Spleen (tissue), 11 donors: Measurements from ENCODE around the gene EAF1. TPM values are rescaled to one million over a fixed set of nuclear protein-coding genes. Genes with fewer than 3 reads are reported as not detected.

ENCODE experiments used
- DNase-seq: peaks from one replicate; pipeline ENCODE4 v3.0.0-alpha.2; 2020
- H3K27ac ChIP-seq, 8 donors: fragments of 200-600 bp; sonication (generic) in 7 of 8; 1 replicate in 4 of 8; 2 replicates in 4 of 8; pipeline versions ENCODE4 v1.5.0 to v1.8.0; 2016 to 2021; ENCODE audit warnings: inconsistent platforms in 4 of 8, mild to moderate bottlenecking in 4 of 8, moderate library complexity in 1 of 8
- H3K27me3 ChIP-seq, 7 donors: fragments of 200-600 bp; sonication (generic) in 6 of 7; replicated peaks in 1 of 7; 1 replicate in 4 of 7; 2 replicates in 3 of 7; pipeline versions ENCODE4 v1.5.0 to v1.8.0; 2016 to 2021; ENCODE audit warnings: inconsistent platforms in 3 of 7, mild to moderate bottlenecking in 1 of 7
- H3K36me3 ChIP-seq, 6 donors: fragments of 200-600 bp; sonication (generic) in 5 of 6; 1 replicate in 4 of 6; 2 replicates in 2 of 6; pipeline versions ENCODE4 v1.5.0 to v1.8.0; 2016 to 2021; ENCODE audit warnings: inconsistent platforms in 2 of 6
- H3K4me1 ChIP-seq, 6 donors: fragments of 200-600 bp; sonication (generic) in 5 of 6; 1 replicate in 3 of 6; 2 replicates in 3 of 6; pipeline versions ENCODE4 v1.5.0 to v1.8.0; 2016 to 2021; ENCODE audit warnings: inconsistent platforms in 3 of 6
- H3K4me3 ChIP-seq, 8 donors: fragments of 200-600 bp; sonication (generic) in 7 of 8; 1 replicate in 4 of 8; 2 replicates in 4 of 8; pipeline versions ENCODE4 v1.5.0 to v1.8.0; 2016 to 2021; ENCODE audit warnings: inconsistent platforms in 4 of 8, mild to moderate bottlenecking in 4 of 8, moderate library complexity in 2 of 8
- H3K9me3 ChIP-seq, 8 donors: fragments of 200-600 bp; sonication (generic) in 7 of 8; 1 replicate in 4 of 8; 2 replicates in 4 of 8; pipeline versions ENCODE4 v1.5.0 to v1.8.0; 2016 to 2021; ENCODE audit warnings: inconsistent platforms in 4 of 8
- CTCF ChIP-seq, 11 experiments: fragments of 200-600 bp in 7 of 11; fragments of 450-650 bp in 4 of 11; sonication (generic) in 4 of 11; IDR thresholded peaks in 8 of 11; conservative IDR thresholded peaks in 3 of 11; 1 replicate in 7 of 11; 2 replicates in 4 of 11; pipeline versions ENCODE4 v1.4.0 to v1.8.0; 2016 to 2021; ENCODE audit warnings: antibody characterized with exemption in 11 of 11, inconsistent platforms in 4 of 11, mild to moderate bottlenecking in 1 of 11
- POLR2A ChIP-seq, 3 donors: fragments of 450-650 bp; IDR thresholded peaks; one replicate each; pipeline ENCODE4 v1.5.1; 2017; ENCODE audit warnings: antibody characterized with exemption in 3 of 3, mild to moderate bottlenecking in 1 of 3
- POLR2AphosphoS5 ChIP-seq, 3 donors: sonication (generic); formaldehyde crosslinking; IDR thresholded peaks; one replicate each; pipeline ENCODE4 v1.5.1; 2017; ENCODE audit warnings: antibody characterized with exemption in 3 of 3
- WGBS, 5 donors: extraction: QIAGEN DNeasy Blood & Tissue Kit in 3 of 5; methylation state at CpG; one replicate each; pipeline versions ENCODE4 v1.1.5 to v1.1.7; 2013 to 2018; 5-methylcytosine and 5-hydroxymethylcytosine counted together
- intact Hi-C: fragments of 100-400 bp; cut with DNase I; formaldehyde crosslinking; loops from one replicate; pipeline ENCODE4 v1.15.0; 2023; ENCODE audit warnings: low total_unique reads
- polyA plus RNA-seq, 3 donors: library from polyadenylated mRNA; stranded (reverse); fragments of 200-250 nt; gene quantifications; one replicate each; pipeline ENCODE4 v1.2.1, GENCODE V29; 2013
- total RNA-seq, 7 donors: library from RNA; depleted of rRNA in 3 of 7; stranded (reverse); fragments of >200 nt in 3 of 7; fragmentation: NEBNext Ultra II Directional in 4 of 7; extraction: Animal tissue kit (Norgen Biotek cat#: 25700) in 4 of 7; gene quantifications; one replicate each; pipeline versions ENCODE4 v1.1.0 to v1.2.1, GENCODE V29; 2016 to 2021
- donor health status: healthy with polysubstance abuse.
- donor health status: DM: no; HTN: no; CAD: no; lungs with moderate emphysema.
- donor health status: DM: no; HTN: no; CAD: no.
- donor health status: Bipolar disorder and iron deficiency.
- donor health status: healthy.
- donor health status: DM: no; HTN: no; CAD: no.
- donor health status: DM: yes; HTN: yes; CAD: no.

EAF1 gene
- total and polyA plus RNA-seq, 10 donors: 3.0 to 40.8 (median 22.4) TPM

GRCh38 chr3:15426579-15427118 lies 749 bp upstream of the EAF1 start:
- DNase-seq: no peak
- H3K9me3 ChIP-seq: no peaks in the 10 kb centered on the region
- H3K27ac ChIP-seq: peak overlapping the region; percentile 81 to 94 (median 87)
- peaks cover 0 to 53% (median 32%) of the 10 kb centered on the region in 6 donors for H3K36me3 ChIP-seq
- 47 to 53% (median 51%) methylated on average over 16 of the region's 16 CpGs for WGBS, 5 donors
- peaks cover 27 to 80% (median 49%) of the 10 kb centered on the region in 6 donors for H3K4me1 ChIP-seq
- no peaks in the 10 kb centered on the region for H3K27me3 ChIP-seq
- no peak for TF ChIP-seq POLR2A (IDR thresholded peaks at IDR 0.05)
- TF ChIP-seq POLR2AphosphoS5 (IDR thresholded peaks at IDR 0.05): no peak
- no peak for TF ChIP-seq CTCF (IDR thresholded peaks at IDR 0.05 in 8 of 11, conservative IDR thresholded peaks at IDR 0.05 in 3 of 11)
- H3K4me3 ChIP-seq: peak overlapping the region; percentile 88 to 97 (median 94)
- intact Hi-C loops: no loop called here

- H3K4me3 ChIP-seq: peak overlapping the region; percentile 88 to 97 (median 94)
- peaks cover 0 to 53% (median 27%) of the 10 kb centered on the region in 6 donors for H3K36me3 ChIP-seq
- no peak for TF ChIP-seq CTCF (IDR thresholded peaks at IDR 0.05 in 8 of 11, conservative IDR thresholded peaks at IDR 0.05 in 3 of 11)
- no peak for TF ChIP-seq POLR2A (IDR thresholded peaks at IDR 0.05)
- no peak for TF ChIP-seq POLR2AphosphoS5 (IDR thresholded peaks at IDR 0.05)
- H3K27ac ChIP-seq: peak overlapping the region; percentile 81 to 94 (median 87)
- DNase-seq: no peak
- WGBS, 5 donors: 0 to 2% (median 1%) methylated on average over 11 of the region's 11 CpGs
- no peaks in the 10 kb centered on the region for H3K9me3 ChIP-seq
- H3K27me3 ChIP-seq: no peaks in the 10 kb centered on the region
- peaks cover 27 to 87% (median 49%) of the 10 kb centered on the region in 6 donors for H3K4me1 ChIP-seq
- intact Hi-C loops: no loop called here
Measured at GRCh38 chr3:15427981-15428380, 583 bp downstream of the EAF1 start.

- intact Hi-C loops: no loop called here
- Histone ChIP-seq H3K27me3 (no peaks in the 10 kb centered on the region), H3K4me1 (peaks cover 27 to 82% (median 49%) of the 10 kb centered on the region in 6 donors), H3K4me3 (peak overlapping the region; percentile 88 to 97 (median 94)), H3K36me3 (peaks cover 0 to 53% (median 26%) of the 10 kb centered on the region in 6 donors), H3K27ac (peak overlapping the region in 5 of 8 donors; percentile 86 to 94 (median 90)), H3K9me3 (no peaks in the 10 kb centered on the region)
- TF ChIP-seq POLR2AphosphoS5 (IDR thresholded peaks at IDR 0.05): no peak
- no peak for TF ChIP-seq CTCF (IDR thresholded peaks at IDR 0.05 in 8 of 11, conservative IDR thresholded peaks at IDR 0.05 in 3 of 11)
- no peak for TF ChIP-seq POLR2A (IDR thresholded peaks at IDR 0.05)
- no peak for DNase-seq
- 13 to 27% (median 16%) methylated on average over 9 of the region's 9 CpGs for WGBS, 5 donors
Measured at GRCh38 chr3:15428539-15428938, 1.1 kb downstream of the EAF1 start.

GRCh38 chr3:15429080-15429479 lies 1.7 kb downstream of the EAF1 start:
- H3K27ac ChIP-seq: peak overlapping the region in 1 of 8 donors; percentile 94
- intact Hi-C loops: no loop called here
- peaks cover 0 to 53% (median 27%) of the 10 kb centered on the region in 6 donors for H3K36me3 ChIP-seq
- TF ChIP-seq POLR2AphosphoS5 (IDR thresholded peaks at IDR 0.05) (no peak), CTCF (IDR thresholded peaks at IDR 0.05 in 8 of 11, conservative IDR thresholded peaks at IDR 0.05 in 3 of 11) (no peak), POLR2A (IDR thresholded peaks at IDR 0.05) (no peak)
- H3K4me1 ChIP-seq: peaks cover 27 to 78% (median 49%) of the 10 kb centered on the region in 6 donors
- no peaks in the 10 kb centered on the region for H3K27me3 ChIP-seq
- 86 to 91% (median 88%) methylated on average over 6 of the region's 6 CpGs for WGBS, 5 donors
- H3K4me3 ChIP-seq: peak overlapping the region in 7 of 8 donors; percentile 88 to 97 (median 93)
- DNase-seq: no peak
- no peaks in the 10 kb centered on the region for H3K9me3 ChIP-seq
